GM19025 (cell line): Measurements from ENCODE around the gene TSR1.
"Not testable (repeated sequence)": the region's sequence is repeated elsewhere in the genome, so short reads cannot be mapped to it uniquely, and the experiment has no call there.

Experiments used
- ATAC-seq: cut with Tn5 transposase; IDR thresholded peaks from one replicate; pipeline ENCODE4 v1.9.1; 2021; ENCODE audit warnings: mild to moderate bottlenecking, low read depth, moderate library complexity; ENCODE audit not compliant: unreplicated experiment

The TSR1 gene

DNA sequence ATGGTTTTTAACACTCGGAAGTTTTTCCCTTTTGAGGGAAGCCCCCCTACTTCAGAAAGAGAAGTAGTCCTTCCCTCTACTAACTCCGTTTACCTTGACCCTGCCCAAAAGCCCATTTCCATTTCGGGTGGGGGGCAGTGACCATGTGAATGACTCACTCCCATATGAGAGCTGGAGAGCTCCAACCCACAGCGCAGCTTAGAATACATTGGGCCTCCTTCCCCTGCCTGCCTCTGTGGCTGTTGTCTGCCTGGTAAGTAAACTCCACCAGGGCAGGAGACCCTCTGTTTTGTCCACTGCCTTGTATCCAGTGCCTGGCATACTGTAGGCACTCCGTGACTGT is 2.0 kb upstream of the TSR1 start:
- ATAC-seq: no peak

DNA sequence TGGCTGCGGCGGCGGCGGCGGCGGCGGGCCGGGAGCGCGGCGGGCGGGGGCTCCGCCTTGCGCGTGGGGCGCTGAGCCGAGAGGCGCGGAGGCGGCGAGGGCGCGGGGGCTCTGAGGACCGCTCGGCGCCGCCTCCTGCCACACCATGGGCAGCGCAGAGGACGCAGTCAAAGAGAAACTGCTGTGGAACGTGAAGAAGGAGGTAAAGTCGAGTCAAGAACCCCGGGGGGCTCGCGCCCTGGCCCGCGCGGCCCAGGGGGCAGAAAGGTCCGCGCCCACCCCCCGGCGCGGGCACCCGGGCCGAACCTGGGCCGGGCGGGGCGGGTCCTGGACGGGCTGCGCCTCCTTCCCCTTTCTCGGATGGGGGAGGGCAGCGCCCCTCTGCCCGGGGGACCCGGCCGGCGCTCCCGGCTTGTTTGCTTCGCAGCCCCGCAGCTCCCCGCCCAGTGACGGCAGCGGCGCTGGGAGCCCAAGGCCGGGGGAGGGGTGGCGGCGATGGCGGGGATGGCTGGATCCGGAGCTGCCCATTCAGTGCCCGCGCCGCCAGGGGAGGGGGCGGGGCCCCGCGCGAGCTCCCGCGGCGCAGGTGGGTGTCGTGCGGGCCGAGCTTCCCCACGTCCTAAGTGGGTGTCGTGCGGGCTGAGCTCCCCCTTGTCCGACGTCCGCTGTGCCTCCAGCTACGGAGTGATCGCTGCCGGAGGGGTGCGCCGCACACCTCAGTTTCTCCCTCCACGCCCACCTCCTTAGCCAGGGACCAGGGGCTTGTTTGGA is 1.5 kb upstream of the TSR1 start:
- peak; percentile 29 for ATAC-seq

DNA sequence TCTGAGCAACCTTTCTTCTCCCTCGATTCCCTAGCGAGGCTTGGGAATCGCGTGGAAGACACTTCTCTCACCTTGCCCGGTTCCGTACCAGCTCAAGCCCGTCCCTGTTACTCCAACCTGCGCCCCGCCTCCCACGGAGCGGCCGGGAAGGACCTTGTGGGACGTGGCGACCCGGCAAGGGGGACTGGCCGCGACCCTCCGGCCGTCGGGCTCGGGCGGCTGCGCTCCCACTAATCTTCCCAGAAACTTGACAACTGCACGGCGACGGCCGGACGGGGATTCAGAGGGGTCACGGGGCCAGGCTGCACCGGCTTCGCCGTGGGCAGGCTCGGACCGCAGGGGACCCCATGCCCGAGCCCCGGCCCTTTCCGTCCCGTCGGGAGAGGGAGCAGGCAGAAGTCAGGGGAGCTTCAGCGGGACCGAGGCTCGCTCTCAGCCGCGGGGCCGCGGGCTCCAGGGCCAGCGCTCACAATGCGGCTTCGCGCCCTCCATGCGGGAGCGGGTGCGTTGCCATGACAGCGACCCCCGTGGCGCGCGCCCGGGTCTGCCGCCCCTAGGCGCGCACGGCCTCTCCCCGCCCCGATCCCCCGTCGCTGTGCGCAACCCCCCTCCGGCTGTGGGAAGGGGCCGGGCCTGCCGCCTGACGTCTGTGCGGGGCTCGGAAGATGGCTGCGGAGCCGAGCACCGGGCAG is 741 bp upstream of the TSR1 start, which contains the start of gene SGSM2:
SGSM2 (plus strand) TSS at position 650 of the 692 bp plus-strand sequence. CDS start 188 bp downstream, outside the sequence.
- peak; percentile 25 for ATAC-seq

DNA sequence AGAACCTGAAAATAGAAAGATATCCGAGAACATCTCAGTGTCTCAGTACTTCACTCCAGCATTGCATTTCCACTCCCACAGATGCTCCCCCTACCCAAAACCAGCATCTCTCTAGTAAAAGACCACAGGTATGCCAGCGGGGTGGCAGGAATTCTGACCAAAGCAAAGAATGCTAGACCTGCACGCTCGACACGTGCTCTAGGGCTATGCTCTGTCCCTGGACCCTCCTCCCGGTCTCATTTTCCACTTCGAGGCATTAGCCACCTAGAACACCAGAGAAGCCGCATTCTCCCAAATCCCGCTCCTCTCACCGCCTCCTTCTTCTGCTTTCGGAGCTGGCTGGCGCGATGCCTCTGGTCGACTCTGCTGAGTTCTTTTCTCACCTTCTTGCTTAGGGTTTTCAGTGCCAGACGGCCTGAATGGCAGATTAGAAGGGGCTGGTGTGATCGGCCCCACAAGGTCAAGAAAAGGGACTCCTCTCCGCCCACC is 487 bp downstream of the TSR1 start:
- ATAC-seq: no peak

DNA sequence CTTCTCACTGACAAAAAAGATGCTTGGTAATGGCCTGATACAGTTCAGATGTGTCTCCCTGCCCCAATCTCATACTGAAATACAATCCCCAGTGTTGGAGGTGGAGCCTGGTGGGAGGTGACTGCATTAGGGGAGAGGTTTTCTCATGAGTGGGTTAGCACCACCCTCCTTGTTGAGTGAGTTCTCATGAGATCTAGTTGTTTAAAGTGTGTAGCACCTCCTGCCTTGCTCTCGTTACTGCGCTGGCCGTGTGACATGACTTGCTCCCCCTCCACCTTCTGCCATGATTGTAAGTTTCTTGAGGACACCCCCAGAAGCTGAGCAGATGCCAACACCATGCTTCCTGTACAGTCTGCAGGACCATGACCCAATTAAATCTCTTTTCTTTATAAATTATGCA is 5.0 kb downstream of the TSR1 start:
- ATAC-seq: no peak

DNA sequence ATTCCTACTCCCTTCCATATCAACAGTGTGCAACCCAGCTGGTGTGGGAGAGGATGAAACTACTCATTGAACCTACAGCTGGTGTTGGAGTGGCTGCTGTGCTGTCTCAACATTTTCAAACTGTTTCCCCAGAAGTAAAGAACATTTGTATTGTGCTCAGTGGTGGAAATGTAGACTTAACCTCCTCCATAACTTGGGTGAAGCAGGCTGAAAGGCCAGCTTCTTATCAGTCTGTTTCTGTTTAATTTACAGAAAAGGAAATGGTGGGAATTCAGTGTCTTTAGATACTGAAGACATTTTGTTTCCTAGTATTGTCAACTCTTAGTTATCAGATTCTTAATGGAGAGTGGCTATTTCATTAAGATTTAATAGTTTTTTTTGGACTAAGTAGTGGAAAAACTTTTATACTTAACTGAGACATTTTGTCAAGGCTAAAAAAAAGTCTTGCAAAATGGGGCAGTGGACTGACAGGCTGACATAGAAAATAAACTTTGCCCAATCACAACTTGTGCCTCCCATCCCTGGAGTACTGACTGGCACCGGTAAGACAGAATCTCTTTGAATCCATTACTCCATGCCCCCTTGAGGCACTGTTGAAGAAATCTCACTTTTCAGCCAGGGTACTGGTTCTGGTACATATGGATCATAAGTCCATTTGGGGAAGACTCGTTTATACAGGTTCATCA is 12.5 kb downstream of the TSR1 start:
- ATAC-seq: no peak

DNA sequence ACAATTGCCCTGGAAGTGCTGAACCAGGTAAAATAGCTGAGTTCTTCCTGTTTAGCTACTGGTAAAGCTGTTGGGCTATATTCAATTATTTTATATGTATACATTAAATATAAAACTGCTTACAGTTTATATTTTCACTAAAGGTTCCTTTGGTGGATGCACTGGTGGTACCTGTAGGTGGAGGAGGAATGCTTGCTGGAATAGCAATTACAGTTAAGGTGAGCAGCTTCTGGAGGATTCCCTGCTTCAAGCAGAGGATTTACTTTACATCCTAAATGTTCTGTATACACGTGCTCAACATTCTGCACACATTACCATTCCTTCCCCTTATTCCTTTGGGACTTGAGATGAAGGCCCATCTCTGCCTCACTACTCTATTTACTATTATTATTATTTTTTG is 14.9 kb downstream of the TSR1 start:
- ATAC-seq: no peak

DNA sequence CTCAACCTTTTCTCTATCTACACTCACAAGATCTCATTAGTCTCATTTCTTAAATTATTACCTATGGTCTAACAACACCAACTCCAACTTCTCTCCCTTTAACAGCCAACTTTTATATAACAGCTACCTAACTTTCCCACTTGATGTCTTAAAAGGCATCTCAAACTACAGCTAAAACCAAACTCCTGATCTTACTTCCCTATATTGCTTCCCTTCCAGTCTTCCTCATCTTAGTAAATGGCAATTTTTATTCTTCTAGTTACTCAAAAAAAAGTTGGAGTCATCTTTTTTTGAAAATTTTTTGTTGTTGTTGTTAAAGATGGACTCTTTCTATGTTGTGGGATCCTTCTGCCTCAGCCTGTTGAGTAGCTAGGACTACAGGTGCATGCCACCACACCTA is 17.2 kb downstream of the TSR1 start:
- ATAC-seq: no peak

DNA sequence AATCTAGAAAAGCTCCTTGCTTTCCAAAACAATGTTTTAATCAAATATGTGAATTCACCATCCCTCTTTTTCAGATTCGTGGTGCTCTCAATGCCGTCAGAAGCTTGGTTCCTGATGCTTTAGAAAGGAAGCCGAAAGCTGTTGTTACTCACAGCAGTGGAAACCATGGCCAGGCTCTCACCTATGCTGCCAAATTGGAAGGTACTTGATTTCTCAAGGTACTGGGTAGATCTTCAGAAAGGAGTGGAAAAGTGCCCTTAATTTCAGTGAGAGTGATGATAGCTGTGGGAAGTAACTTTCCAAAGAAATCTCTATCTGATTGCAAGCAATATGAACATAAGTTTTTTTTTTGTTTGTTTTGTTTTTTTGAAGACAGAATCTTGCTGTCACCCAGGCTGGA is 18.5 kb downstream of the TSR1 start:
- no peak for ATAC-seq

DNA sequence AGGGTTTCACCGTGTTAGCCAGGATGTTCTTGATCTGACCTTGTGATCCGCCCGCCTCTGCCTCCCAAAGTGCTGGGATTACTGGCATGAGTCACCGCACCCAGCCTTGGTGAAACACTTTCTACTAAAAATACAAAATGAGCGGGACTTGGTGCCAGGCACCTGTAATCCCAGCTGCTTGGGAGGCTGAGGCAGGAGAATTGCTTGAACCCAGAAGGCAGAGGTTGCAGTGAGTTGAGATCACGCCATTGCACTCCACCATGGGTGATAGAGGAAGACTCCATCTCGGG is 19.4 kb downstream of the TSR1 start:
- not testable (repeated sequence) for ATAC-seq

DNA sequence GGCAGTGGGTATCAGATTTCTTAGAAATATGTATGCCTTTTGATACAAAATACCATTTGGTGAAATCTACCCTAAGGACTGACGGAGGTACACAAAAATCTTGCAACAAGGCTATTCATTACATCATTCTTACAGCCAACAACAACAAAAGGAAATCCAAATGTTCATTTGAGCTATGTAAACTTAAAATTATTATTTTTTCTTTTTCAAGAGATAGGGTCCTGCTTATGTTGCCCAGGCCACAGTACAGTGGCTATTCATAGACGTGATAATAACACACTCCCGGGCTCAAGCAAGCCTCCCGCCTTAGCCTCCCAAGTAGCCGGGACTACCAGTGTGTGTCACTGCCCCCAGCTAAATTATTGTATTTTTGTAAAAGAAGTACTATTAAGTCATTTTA is 23.5 kb downstream of the TSR1 start:
- ATAC-seq: no peak

DNA sequence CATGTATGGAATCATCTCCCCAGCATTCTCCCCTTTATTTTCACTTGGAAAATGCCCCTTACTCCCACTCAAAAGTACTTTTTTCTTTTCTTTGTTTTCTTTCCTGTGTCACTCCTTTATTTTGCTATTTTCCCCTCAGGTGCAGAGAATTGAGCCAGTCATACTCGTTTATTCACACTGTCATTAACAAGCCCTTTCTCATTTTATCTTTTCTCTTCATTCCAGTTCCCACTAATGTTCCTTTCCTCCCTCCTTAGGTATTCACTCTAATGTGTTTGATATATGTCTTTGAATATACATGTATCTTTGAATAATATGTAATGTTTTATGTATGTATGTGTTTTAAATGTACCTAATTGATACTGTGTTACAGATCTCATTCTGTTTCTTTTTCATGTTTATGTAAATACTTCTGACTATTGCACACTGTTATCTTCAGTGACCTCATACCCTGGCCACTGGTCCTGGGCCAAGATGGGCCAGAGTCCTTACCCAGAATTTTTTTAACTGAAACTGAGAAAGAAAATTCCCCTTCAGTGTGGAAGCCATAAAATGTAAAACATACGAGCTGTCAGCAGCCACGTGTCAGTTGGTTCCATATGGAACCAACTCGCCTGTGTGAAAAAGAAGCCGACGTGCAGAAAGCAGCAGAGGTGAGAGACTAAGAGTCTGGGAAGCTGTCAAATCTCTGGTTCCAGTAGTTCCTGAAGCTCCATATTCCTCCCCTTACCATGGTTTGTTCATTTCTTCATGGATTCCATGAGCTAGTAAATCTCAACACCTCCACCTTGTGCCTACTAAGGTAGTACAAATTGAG is 26.7 kb downstream of the TSR1 start:
- no peak for ATAC-seq

DNA sequence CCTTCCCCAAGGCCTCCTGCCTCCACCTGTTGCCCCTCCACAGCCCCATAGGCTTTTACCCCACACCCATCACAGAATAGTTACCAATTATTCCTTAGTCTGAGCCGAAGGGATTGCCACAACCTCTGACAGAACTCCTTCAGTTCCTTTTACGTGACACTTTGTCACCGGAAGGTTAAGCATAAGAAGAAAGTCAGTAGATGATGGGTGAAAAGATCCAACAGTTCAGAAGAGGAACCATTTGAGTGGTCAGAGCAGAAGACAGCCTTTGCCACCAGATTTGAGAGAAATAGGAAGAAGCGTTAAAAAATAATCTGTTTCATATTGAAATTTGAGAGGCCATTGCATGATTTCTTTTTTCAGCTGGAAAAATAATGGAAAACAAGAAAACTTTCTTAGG is 31.3 kb downstream of the TSR1 start:
- ATAC-seq: no peak

DNA sequence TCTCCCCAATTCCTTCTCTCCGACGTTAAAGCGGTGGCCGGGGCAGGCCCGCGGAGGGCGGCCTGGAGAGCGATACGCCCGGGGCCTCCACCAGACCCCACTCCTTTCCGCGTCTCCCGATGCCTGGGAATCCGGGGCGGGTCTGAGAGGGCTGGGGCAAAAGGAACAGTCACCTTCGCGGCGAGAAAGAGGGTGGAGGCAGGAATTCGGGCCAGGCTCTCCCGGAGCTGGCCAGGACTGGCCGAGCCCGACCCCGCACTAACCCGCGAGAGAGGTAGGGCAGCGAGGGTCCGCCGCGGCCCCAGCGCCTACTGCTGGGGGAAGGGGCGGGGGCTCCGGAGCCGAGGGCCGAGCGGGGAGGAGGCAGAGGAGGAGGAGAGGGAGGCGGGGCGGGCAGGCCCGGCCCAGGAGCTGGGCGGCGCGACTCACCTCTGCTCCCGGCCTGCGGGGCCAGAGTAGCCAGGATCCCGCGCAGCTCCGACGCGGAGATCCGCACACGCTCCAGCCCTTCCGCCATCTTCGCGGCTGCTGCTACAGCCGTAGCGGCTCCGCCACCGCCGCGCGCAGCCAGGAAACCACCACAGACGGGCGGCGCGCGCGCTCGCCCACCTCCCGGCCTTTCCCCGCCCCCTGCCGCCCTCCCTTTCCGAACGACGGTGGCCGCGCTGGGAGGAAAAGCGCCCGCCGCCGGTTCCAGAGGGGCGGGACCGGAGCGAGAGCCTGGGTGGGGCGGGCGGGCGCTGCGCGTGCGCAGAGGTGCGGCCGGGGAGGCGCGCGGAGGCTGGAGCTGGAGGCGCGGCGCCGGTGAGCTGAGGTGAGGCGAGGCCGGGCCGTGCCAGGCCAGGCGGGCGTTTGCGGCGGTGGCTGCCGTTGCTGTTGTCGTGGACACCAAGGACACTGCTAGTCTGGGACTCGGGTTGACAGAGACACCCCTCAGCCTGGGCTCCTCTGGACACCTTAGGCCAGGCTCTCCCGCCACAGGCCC is 32.8 kb downstream of the TSR1 start, which contains the start of the genes SMG6 and SRR:
SMG6 (minus strand) TSS at position 582 of the 985 bp plus-strand sequence; CDS start at position 517, 65 bp downstream.
SRR (plus strand) TSS at position 747 of the 985 bp plus-strand sequence. CDS start 11,611 bp downstream, outside the sequence.
- peak; percentile 81 for ATAC-seq

DNA sequence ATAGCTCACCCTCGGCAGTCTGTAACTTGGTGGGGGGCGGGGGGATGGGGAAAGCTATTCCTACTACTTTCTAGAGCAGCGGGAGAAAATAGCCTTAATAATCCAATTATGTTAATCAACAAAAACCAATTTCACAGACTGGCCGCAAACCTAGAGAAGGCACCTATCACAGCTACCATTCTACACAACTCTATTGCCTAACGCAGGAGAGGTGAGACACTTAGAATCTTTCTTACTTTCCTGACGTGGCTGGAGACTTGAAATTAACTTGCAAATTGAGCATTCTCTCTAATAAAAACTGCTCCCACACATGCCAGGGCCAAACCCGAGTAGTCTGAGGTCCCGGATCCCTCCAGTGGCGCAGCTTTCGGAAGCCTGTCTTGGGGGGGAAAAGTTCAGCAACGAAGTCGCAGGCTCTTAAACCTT is 33.5 kb downstream of the TSR1 start:
- no peak for ATAC-seq

DNA sequence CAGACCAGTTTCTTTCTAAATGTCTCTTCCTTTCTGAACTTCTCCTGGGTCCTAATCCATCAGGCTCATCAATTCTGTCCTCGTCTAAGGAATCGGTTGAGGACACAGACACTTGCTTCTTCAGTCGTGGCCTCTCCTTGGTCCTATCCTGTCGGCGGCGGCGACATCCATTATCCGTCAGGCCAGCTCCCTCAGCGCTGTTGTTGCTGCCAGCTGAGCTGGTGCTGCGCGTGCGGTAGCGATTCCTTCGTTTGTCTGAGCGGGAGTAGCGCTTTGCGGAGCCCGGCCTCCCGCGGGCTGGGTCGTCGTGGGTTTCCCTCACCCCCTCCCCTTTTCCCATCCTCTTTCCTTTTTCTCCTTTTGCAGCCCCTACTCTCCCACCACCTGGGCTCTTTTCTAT is 36.5 kb downstream of the TSR1 start:
- no peak for ATAC-seq

DNA sequence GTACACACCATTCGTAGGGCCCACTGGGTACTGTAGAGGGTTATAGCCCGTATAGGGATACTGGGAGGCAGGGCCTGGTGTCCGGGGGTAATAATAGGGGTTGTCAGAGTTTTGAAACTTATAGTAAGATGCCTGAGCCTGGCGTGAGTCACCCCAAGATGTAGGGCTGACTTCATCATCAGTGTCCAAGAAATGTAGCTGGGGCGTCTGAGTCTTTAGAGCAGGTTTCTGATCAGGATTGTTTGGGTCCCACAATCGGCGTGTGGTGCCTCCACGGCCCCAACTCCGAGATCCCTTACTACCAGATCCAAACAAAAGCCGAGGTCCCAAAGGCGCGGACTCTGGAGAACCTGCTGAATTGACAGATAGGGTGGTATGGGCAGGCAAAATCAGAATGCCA is 37.1 kb downstream of the TSR1 start:
- no peak for ATAC-seq

DNA sequence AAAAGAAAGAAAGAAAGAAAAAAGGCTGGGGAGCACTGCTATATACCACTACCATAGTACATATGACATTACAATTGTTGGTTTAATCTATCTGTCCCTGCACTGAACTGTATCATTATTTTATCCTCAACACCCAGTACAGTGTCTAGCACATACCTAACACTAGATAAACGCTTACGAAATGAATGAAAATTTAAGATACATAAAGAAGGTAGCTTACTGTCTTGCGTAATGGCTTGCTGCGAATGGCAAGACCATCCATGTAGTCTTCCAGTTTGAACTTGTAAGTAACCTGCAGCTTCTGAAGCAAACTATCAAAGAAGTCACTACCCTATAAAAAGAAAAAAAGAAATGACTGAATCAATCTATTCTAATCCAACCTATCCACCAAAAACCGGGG is 39.2 kb downstream of the TSR1 start:
- ATAC-seq: no peak

DNA sequence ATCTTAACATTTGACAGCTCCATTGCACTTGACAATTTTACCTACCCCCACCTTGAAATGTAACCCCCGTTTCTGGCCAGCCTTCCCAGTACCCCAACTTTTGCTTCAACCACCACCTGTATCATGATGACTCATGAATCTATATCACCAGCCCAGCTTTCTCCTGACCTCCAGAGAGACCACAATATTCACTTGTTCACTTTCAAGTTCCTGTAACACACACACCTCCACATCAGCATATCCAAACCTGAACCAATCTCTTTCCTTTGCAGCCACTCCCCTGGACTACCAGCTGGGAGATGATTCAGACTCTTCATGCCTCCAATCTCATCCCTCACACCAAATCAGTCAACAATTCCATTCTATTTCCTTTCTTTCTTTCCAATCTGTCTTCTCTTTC is 40.7 kb downstream of the TSR1 start:
- ATAC-seq: no peak
